Mammary epithelial cell (primary cell): ENCODE measurements around the gene VPS45.

Source experiments
- EZH2 ChIP-seq: IDR thresholded peaks from 2 replicates; pipeline ENCODE4 v1.6.1; 2012; ENCODE audit warnings: low read length, inconsistent platforms, borderline replicate concordance
- TF ChIP-seq, protein P1 (sequence below), 2 donors: IDR thresholded peaks in 1 of 2; conservative IDR thresholded peaks in 1 of 2; 2 replicates each; pipeline ENCODE4 v1.5.1; 2011 to 2012; ENCODE audit warnings: inconsistent platforms in 2 of 2, low read length in 2 of 2, mild to moderate bottlenecking in 2 of 2, control low read depth in 1 of 2, low read depth in 1 of 2; ENCODE audit not compliant: insufficient read depth in 1 of 2; ENCODE audit errors: extremely low read depth in 1 of 2

DNA sequence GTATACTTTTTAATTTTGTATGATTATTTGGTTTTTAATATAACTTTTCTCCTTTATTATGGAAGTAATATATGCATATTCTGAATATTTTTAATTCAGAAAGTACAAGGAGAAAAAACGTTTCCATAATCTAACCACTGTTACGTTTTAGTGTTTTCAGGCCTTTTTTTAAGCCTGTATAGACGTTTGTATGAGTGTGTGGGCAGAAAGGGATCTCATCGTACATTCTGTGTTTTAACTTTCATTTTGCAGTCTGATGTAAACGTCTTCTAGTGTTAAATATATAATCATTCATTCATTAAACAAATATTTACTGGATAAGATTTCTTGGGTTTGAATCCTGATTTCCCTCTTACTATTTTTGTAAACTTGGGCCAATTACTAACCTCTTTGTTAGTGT, 44.1 kb downstream of the VPS45 start:
- TF ChIP-seq, protein P1, sequence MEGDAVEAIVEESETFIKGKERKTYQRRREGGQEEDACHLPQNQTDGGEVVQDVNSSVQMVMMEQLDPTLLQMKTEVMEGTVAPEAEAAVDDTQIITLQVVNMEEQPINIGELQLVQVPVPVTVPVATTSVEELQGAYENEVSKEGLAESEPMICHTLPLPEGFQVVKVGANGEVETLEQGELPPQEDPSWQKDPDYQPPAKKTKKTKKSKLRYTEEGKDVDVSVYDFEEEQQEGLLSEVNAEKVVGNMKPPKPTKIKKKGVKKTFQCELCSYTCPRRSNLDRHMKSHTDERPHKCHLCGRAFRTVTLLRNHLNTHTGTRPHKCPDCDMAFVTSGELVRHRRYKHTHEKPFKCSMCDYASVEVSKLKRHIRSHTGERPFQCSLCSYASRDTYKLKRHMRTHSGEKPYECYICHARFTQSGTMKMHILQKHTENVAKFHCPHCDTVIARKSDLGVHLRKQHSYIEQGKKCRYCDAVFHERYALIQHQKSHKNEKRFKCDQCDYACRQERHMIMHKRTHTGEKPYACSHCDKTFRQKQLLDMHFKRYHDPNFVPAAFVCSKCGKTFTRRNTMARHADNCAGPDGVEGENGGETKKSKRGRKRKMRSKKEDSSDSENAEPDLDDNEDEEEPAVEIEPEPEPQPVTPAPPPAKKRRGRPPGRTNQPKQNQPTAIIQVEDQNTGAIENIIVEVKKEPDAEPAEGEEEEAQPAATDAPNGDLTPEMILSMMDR (conservative IDR thresholded peaks at IDR 0.05 in 1 of 2, IDR thresholded peaks at IDR 0.05 in 1 of 2; ENCODE audit: extremely low read depth in 1 of 2, insufficient read depth in 1 of 2, low read depth in 1 of 2, low read length in 2 of 2) = no peak
- no peak for TF ChIP-seq EZH2
